Liver (tissue), 2 donors: ENCODE results near the gene NPAS4.

Experiments
- EGR1 ChIP-seq, 2 donors: IDR thresholded peaks; 2 replicates each; pipeline ENCODE4 v1.6.1; 2016 to 2018; ENCODE audit warnings: antibody characterized with exemption in 2 of 2, low read depth in 2 of 2
- RAD21 ChIP-seq, 2 donors: IDR thresholded peaks; 2 replicates each; pipeline ENCODE4 v1.6.1; 2016; ENCODE audit warnings: antibody characterized with exemption in 2 of 2, mild to moderate bottlenecking in 2 of 2
- donor health status: healthy.

DNA sequence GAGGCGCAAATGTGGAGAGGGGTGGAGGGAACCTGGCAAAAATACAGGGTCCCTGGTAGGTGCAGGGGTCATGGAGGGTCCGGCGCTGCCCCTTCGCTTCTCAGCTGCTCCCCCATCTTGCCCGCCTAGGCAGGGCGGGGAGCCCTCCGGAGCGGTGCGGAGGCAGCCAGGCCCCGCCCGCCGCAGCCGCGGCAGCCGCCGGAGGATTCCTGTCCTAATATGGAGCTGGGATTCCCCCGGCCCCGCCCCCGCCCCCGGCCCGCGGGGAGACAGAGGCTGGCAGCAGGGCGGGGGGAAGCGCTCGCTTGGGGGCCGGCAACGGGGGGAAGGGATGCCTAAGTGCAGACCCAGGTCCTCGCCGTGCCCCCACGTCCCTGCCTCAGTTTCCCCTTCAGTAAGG, 1.0 kb upstream of the NPAS4 start:
- no peak for TF ChIP-seq RAD21 (IDR thresholded peaks at IDR 0.05)
- no peak for TF ChIP-seq EGR1 (IDR thresholded peaks at IDR 0.05; ENCODE audit: low read depth in 2 of 2)
